Superior temporal gyrus (tissue), 1 donor: ENCODE data around the gene LLGL1.
A peak's percentile ranks its signal among the peaks of the same experiment; 100 is the strongest.

ENCODE experiments used
- DNase-seq: peaks from one replicate; pipeline ENCODE4 v3.0.0-alpha.2; 2016; ENCODE audit errors: extremely low spot score

The LLGL1 gene

DNA sequence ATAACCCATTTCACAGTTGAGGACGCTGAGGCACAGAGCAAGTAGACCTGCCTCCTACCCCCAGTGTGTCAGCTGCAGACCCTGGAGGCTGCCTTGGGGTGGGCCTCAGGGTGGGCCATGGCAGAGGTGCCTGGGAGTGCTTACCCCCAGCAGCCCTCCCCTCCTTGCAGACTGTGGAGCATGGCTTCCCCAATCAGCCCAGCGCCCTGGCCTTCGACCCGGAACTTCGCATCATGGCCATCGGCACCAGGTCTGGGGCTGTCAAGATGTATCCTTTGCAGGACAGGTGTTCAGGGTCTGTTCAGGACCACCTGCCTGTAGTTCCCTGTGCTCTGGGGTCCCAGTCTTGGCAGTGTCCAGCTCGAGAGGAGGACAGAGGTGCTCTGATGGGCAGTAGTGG lies 4.3 kb downstream of the LLGL1 start:
- no peak for DNase-seq

DNA sequence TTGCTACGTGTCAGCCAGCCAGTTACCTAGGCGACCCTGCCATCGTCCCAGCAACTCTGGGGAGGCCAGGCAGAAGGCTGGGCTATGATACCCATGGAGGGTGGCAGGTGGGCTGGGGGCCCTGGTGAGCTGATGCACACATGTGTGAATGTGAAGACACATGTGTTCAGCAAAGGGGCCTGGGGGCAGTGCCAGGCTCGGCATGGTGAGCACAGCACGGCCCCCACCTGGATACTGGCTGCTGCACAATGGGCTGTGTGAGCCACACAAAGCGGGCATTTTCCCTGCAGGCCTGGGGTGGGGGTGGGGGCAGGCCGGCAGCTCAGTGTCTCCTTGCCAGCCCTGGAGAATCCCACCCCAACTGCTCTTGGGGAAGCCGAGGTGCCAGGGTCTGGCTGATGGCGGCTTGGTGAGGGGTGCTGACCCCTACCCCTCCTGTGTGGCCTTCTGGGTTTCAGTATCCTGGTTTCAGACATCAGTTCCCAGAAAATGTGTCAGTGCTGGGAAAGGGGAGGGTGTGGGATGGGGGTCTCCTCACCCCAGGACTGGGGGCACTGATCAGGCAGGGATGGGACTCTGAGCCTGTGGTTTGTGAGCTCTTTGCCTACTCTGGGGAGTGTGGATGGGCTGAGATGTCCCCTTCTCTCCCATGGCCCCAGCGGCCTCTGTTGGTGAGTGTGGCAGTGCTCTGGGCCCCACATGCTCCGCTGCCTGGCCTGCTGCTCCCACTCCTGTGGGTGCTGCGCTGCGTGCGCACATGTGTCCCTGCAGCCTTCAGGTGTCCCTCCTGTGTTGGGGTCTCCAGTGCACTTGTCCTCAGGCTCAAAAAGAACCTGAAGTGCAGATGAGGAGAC lies 5.1 kb downstream of the LLGL1 start:
- peak; percentile 85 for DNase-seq

DNA sequence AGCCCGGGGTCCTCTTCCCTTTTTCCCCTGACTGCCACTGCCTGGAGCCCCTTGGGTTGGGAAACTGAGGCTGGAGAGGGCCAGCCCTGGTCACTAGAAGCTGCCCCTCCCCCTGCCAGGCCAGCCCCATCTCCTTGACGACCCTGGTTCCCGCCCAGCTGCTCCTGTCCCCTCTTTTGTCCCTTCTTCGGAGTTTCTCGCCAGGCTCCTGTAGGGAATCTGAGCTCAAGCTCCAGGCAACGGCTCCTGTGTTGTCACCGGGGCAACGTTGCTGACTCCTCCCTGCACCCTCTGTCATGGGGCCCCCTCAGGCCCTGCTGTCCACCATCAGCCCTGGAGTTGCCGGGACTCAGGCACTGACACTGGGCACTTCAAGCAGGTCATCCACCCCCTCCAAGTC lies 5.7 kb downstream of the LLGL1 start:
- DNase-seq: no peak

DNA sequence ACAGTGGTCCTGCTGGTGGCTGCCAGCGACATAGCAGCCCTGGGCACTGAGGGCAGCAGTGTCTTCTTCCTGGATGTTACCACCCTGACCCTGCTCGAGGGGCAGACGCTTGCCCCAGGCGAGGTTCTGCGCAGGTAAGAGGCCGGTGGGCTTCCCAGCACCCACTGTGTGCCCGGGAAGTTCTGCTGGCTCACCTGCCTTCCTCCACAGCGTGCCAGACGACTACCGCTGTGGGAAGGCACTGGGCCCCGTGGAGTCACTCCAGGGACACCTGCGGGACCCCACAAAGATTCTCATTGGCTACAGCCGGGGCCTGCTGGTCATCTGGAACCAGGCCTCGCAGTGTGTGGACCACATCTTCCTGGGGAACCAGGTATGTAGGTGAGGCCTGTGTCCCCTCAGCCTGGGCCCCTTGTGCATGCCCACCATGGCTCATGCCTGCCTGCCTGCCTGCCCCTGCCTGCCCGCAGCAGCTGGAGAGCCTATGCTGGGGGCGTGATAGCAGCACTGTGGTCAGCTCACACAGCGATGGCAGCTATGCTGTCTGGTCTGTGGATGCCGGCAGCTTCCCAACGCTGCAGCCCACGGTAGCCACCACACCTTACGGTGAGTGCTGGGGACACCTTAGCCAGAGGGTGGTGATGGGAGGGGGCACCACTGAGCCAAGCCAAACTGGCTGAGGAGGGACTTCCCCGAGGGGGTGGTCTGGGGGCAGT lies 8.5 kb downstream of the LLGL1 start:
- DNase-seq: no peak

DNA sequence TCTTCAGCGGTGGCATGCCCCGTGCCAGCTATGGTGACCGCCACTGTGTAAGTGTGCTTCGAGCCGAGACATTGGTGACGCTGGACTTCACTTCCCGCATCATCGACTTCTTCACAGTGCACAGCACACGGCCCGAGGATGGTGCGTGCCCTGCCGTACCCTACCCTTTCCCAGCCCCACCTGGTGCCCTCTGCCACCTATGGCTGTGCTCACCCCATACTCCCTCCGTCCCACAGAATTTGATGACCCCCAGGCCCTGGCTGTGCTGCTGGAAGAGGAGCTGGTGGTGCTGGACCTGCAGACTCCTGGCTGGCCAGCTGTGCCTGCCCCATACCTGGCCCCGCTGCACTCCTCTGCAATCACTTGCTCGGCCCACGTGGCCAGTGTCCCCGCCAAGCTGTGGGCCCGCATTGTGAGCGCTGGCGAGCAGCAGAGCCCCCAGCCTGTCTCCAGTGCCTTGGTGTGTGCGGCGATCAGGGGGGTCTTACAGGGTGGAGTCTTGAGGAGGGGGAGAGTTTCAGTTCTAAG lies 9.5 kb downstream of the LLGL1 start:
- no peak for DNase-seq

DNA sequence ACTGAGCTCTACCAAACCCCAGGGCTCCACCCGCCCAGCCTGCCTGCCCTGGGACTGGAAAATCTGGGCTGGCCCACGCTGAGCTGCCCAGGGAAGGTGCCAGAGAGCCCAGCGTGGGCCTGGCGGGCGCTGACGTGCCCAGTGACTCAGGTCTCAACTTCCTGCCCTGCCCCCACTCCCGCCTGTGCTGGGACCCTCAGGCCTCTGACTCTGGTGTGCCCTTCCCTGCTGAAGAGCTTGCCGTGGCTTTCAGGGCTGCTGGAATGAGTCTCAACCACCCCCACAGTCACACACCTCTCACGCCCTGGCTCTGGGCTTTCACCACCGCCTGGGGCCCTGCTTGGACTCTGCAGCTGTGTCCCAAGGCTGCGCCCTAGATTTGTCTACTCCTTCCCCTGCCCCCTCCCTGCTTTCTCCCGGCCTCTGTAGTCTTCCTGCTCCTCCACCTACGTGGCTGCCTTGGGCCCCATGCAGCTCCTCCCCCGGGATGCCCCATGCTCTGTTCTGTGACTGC lies 10.4 kb downstream of the LLGL1 start:
- no peak for DNase-seq

DNA sequence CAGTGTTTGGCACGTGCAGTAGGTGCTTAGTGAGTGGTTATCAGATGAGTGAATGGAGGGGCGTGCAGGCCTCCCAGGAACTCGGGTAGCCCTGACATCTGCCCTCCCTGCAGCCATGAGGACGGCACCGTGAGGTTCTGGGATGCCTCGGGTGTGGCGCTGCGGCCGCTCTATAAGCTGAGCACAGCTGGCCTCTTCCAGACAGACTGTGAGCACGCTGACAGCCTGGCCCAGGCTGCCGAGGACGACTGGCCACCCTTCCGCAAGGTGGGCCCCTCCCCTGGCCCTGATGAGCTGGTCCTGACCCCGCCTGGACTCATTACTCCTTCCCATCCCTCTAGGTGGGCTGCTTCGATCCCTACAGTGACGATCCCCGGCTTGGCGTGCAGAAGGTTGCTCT lies 11.1 kb downstream of the LLGL1 start:
- DNase-seq: no peak

DNA sequence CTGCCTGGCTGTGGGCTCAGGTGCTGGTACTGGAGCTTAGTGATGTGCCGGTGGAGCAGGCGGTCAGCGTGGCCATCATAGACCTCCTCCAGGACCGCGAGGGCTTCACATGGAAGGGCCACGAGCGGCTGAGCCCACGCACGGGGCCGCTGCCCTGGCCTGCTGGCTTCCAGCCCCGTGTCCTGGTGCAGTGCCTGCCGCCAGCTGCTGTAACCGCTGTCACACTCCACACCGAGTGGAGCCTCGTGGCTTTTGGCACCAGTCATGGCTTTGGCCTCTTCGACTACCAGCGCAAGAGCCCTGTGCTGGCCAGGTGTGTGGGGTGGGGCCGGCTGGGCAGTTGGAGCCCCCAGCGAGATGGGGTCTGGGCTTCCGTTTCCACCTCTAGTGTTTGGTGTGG lies 12.0 kb downstream of the LLGL1 start:
- DNase-seq: no peak

DNA sequence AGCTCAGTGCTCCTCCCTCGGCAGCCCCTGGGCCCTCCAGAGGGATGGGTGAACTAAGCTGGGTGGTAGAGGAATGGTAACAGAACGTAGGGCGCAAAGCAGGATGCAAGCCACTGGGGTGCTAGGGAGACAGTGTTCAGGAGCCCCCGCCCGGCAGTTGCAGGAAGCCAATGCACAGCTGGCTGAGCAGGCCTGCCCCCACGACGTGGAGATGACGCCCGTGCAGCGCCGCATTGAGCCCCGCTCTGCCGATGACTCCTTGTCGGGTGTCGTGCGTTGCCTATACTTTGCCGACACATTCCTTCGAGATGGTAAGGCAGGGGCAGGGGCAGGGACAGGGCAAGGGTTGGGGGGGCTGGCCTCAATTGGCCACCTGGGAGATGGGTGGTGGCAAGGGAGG lies 12.9 kb downstream of the LLGL1 start:
- DNase-seq: no peak

DNA sequence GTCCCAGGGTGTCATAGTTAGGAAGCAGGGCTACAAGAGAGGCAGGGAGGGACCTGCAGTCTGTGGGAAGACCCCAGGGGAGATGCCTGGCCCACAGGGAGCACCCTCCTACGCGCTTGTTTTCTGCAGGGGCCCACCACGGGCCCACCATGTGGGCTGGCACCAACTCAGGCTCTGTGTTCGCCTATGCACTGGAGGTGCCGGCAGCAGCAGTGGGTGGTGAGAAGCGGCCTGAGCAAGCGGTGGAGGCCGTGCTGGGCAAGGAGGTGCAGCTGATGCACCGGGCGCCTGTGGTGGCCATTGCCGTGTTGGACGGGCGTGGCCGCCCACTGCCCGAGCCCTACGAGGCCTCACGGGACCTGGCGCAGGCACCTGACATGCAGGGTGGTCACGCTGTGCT lies 15.0 kb downstream of the LLGL1 start:
- no peak for DNase-seq

DNA sequence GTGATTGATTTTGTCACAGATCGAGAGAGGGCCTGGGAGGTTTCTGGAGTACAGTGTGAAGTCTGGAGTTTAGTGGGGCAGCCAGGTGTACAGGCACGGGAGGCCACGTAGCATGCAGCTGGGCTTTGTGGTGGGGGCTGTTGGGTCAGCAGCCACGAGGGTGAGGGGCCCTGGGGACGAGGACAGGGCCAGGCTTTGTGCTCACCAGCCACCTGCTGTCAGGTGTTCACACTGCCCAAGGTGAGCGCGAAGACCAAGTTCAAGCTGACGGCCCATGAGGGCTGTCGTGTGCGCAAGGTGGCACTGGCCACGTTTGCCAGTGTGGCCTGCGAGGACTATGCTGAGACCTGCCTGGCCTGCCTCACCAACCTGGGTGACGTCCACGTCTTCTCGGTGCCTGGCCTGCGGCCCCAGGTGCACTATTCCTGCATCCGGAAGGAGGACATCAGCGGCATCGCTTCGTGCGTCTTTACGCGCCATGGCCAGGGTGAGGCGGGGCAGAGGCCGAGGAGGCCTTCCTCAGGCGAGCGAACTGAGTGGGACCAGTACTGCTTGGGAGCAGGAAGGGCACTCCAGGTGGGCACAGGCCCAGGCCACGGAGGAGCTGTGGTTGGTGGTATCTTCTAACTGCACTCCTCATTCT lies 15.9 kb downstream of the LLGL1 start:
- DNase-seq: no peak

DNA sequence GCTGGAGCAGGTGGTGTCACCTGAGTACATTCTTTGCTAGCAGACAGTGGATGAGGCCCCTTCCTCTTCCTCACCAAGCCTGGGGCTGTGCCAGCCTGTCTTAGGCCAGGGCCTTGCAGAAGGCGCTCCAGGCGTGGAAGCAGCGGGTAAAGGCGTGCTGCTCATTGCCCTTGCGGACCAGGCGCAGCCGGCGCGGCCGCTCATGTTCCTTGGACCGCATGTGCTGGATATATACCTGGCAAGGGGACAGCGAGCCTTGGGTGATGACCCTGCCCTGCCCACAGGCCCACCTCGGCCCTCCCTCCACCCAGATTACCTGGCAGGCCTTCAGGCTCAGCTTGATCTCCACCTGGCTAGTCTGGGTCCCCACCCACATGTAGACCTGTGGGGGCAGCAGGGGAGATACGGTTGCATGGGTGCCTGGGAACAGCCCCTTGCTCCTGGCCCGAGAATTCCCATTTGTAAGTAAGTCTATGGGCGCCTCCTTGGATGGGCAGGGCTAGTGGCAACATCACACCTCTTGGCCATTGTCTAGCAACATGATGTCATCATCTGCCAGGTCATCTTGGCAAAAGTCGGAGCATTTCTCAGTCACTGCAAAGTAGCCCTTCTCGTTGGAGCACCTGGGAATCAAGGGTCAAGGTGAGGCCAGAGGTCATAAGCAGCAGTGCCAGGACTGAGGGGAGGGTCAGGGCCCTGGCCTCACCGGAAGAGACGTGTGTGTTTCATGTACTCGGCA lies 19.8 kb downstream of the LLGL1 start:
- DNase-seq: no peak

DNA sequence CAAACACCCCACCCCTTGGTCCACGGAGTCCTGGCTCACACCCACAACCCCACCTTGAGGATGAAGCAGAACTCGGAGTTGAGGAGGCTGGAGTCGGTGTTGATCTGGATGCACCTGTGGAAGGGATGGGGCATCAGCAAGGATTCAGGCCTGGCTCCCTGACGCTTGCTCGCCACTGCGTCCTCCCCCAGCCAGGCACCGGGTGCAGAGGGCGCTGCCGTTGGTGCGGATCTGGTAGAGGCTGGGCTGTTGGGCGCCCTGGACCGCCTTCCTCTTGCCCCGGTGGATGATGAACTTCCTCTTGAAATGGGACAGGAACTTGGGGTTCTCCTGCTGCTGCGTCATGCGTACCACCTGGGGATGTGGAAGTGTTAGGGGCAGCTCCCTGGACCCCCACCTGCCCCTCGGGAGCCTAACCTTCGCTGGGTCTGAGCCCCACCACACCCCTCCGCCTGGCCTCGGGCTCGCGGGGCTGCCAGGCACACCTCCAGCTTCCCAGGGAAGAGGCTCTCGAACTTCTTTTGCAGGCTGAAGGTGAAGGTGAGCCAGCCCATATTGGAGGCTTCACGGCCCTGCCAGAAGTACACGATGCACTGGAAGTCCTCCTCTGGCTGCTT lies 20.8 kb downstream of the LLGL1 start:
- no peak for DNase-seq

DNA sequence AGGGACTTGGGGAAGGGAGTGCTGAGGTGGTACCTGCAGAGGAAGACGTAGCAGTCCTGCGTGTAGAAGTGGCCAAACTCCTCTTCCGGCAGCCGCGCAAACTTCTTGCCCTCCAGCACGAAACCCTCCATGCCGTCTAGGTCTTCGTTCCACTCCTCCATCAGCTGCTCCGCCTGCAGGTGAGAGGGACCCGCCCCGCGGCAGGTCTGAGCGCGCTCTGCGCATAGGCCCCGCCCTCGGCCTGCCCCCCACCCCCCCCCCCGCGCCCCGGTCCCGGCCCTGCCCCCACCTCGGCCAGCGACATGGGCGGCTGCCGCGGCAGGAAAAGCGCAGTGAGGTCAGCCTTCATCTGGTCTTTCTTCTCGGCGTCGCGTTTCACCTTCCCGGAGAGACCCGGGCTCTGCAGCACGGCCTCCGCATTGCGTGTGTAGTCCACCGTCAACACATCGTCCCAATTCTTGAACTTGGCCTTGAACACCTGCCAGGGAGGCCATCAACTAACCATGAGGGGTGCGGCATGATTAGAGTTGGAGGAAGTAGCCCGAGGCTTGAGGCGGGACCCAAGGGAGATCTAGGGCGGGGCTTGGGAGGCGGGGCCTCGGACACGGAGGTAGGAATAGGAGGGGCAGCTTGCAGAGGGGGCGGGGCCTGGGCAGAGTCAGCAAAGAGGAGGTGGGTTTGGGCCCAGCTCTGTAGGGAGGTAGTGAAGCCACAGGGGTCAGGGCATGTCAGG lies 21.6 kb downstream of the LLGL1 start:
- no peak for DNase-seq

DNA sequence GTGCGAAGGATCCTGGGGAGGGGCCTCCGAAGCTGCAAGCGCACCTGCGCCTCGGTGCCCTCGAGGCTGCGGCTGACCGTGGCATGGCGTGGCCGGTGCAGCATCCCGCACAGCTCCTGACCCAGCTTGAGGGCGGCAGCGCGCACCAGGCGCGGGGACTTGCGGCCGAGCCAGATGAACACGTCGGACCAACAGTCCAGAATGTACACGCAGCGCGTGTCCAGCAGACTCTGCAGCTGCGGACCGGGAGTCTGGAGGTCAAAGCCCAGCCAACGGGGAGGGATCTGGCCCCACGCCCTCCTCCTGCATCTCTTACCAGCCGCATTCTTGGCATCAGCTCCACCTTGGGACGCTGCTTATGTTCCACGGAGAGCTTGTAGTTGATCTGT lies 22.2 kb downstream of the LLGL1 start:
- DNase-seq: no peak

DNA sequence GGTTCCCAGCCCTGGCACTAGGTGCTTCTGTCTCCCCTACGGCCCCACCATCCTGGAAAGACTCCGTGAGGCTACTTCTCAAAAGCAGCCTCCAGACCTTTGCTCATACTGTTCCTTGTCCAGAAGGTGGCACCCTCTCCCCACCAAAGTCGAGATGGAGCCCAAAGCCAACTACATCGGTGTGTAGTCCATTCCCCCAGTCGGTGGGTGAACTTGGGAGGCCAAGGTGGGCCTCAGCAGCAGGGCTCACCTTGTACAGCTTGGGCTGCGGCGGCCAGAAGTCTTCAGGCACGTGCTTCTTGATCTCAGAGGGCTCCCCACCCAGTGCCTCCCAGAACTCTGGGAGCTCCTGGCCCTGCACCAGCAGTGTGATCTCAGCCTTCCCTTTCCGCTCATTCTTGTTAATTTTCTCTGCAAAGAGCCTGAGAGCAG lies 22.9 kb downstream of the LLGL1 start:
- peak; percentile 86 for DNase-seq

DNA sequence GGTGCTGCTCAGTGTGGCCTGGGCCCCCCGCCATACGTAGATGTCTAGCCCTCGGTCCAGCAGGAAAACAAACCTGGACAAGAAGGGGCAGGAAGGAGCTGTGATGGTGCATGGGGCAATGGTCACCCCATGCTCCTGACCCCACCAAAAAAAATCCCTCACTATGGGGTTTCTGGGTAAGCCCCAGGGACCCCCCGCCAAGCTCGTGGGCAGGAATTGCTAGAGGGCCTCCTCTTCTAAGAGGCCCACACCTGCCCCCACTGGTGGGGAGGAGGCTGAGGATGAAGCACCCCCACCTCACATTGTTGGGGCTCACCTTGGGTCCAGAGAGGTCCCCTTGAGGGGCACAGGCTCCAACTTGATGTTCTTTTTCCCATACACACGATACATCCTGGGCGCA lies 23.4 kb downstream of the LLGL1 start:
- DNase-seq: no peak

DNA sequence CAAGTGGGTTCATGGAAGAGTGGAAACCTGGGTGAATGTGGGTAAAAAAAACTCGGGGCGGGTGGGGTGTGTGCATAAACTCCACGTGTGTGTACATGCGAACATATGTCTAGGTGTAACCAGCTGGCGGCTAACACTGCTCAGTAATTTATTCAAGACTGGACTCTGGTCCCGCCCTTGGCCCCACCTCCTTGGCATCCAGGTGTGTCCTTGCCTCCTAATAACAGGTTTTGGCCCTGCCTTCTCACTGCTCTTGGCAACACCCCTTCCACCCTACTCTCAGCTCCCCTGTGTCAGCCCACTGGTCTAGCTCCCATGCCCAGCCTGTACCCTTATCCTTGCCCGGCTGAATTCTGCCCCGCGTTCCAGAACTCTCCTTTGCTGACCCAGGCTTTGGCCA lies 24.8 kb downstream of the LLGL1 start:
- DNase-seq: no peak

DNA sequence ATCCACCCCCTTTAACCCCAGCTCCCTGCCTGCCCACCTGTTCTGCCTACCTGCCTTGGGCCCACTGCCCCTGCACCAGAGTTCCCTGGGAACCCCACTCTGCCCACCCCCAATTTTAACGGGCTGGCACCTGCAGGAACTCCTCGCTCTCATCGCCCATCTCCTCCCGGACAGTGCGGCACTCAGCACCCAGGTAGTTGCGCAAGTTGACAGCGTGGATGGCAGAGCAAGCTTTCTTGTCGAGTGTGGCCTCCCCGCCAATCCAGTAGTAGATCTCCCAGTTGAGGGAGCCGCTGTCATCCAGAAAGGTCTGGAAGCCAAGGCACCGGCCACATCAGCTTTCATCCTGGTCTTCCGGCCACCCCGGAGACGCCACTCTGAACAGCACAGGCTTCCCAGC lies 25.3 kb downstream of the LLGL1 start:
- DNase-seq: no peak

DNA sequence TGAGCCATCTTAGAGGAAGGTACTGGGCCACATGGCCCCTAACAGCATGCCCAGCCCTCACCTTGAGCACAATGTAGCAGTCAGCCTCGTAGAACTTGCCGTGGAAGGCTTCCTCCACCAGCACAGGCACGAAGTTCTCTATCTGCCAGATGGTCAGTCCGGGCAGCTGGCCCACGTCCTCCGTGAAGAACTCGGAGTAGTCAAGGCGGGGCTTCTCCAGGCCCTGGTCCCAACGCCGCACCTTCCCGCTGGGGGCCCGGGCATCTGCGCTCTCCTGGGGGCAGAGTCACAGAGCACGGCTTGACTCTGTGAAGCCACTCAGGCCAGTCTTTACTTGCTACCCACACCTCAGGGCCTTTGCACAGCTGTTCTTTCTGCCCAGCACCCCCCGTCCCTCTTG lies 25.8 kb downstream of the LLGL1 start:
- DNase-seq: no peak

DNA sequence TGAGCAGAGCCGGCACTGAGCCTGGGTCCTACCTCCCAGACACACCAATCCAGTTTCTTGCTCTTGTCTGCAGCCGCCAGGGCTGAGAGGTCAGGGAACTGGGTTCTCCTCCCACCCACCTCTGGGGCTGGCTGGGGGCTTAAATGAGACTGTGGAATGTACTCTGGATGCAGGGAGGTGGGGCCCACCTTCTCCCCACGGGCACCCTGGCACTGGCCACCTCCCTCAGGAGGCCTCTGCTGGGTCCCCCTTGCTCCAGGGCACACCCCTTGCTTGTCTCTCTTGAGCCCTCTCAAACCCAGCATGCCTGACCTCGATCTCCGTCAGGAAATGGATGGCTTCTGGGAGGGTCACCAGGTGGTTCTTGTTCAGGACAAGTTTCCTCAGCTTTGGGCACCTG lies 26.7 kb downstream of the LLGL1 start:
- DNase-seq: no peak
